ENCODE results near the gene MED31.
"Not testable (repeated sequence)": the region's sequence is repeated elsewhere in the genome, so short reads cannot be mapped to it uniquely, and the experiment has no call there.

The MED31 gene

DNA sequence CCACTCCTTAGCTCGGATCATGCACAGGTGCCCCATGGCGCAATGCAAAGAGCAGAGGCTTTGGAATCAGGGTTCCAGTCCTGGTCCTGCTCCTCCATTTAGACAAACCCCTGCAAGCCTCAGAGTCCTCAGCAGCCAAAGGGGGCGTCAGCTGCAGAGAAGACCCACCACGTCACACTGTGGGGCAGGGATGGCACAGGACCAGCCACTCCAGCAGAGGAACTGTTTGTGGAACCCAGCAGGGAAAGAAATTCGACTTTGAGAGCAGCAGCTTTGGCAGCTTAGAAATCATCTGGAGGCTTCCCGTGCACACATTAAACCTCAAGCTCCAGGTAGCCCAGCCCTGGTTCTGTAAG, 25.4 kb upstream of the MED31 start:
- no peak for DNase-seq

DNA sequence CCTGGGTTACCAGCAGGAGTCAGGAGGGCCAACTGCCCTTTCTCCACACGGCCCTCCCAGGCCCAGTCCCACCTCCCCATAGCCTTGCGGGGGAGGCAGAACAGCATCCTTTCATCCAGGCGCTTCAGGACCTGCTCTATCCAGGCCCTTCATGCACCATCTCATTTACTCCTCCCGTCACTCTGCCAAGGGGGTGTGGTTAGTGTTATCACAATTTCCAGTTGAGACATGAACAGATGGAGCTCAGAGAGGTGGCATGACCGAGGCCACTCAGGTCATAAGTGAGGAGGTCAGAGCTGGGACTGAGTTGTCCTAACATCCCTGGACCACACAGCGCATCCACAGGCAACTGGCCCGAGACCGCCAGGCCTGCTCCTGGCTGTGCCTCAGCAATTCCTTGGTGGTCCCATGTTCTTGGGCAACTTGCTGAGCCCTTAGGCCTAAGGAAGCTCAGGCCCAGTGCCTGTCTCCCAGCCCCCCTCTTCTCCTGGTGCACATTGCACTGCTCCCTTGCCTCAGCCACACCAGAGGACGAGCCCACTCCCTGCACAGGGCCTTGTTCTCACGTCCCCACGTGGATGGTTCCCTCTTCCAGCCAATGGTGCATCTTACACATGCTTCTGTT, 23.9 kb upstream of the MED31 start:
- no peak for DNase-seq

GRCh38 chr17:6674586-6674985, 23.2 kb upstream of the MED31 start:
- DNase-seq, result no peak

DNA sequence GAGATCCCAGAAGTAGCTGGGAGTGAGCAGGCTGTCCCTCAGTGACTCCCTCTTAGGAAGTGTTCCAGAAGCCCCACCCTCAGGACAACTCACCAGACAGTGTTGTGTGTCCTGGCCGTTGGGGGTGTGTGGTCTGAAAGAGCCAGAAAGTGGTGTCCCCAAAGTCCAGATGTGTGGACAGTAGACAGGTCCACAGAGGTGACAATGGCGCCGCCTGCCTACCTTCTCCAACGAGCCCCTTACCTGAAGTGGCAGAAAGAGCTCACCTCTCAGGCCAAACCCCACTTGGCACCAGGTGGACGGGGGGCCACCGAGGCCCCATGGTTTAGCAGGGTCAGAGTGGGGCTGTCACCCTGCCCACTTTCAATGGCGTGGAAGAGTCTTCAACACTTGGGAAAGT, 20.0 kb upstream of the MED31 start:
- no peak for DNase-seq

DNA sequence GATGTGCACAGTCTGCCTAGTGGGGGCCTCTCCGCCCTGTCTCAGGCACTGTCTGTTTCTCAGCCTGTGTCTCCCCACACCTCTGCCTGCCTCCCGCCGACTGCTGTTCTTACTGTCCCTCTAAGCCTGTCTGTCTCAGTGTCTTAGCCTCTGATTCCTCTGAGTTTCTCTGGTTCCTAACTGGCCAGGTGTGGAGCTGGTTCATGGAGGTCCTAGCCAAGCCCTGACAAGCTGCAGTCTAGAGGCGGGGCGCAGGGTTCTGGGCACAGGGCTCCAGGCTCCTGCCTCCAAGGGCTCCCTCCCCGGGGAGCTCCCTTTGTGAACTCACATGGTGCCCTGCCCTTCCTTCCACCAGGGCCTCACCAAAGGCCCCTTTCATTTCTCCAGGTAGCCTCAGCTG, 19.6 kb upstream of the MED31 start:
- no peak for DNase-seq

DNA sequence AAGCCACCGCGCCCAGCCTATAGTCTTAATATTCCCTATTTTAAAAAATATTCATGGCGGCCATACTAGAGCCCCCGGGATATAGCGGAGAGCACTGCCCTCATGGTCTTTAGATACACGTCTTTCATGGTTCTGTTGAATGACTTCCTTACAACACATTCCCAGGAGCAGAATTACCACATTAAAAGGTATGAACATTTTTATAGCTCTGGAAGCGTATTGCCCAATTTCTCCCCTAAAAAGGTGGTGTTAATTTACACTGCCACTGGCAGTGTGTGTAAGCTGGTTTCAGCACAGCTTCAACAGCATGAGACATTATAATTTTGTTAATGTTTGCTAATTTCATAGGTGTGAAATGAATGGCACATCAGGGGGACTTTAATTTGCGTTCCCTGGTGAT, 19.2 kb upstream of the MED31 start:
- DNase-seq, result no peak

DNA sequence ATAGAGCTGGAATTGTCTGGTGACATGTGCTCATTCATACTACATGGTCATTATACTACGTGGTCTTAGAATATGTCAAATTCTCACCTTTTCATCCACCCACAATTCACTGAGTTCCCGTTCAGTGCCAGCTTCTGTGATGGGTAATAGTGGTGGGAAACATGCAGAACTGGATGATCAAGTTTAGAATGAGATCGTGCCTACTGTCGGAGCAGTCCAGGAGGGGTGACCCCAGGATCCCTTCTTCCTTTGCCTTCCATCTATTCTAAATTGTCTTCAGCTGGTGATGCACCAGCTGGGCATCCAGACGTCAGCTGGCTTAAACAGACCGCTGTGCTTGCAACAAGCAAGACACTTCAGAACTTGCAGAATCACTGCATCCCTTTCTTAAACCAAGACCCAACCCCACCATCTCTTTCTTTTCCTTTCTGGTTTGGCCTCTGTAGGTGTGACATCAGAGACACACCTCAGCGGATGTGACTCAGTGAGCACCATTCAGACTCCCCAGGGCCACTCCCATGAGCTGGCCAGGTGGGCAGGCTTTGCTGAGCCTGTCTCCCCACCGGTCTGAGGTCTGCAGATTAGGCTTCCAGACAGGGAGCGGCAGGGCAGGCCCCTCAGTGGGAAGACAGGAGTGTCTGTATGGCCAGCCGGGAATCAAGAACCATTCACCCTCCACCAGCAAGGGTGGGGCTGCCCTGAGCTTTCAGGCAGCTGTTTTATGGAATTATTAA, 18.2 kb upstream of the MED31 start:
- no peak for DNase-seq

GRCh38 chr17:6668727-6669425, 17.5 kb upstream of the MED31 start:
- no peak for DNase-seq

- DNase-seq, result no peak
Observed at GRCh38 chr17:6668219-6668618, 16.8 kb upstream of the MED31 start.

DNA sequence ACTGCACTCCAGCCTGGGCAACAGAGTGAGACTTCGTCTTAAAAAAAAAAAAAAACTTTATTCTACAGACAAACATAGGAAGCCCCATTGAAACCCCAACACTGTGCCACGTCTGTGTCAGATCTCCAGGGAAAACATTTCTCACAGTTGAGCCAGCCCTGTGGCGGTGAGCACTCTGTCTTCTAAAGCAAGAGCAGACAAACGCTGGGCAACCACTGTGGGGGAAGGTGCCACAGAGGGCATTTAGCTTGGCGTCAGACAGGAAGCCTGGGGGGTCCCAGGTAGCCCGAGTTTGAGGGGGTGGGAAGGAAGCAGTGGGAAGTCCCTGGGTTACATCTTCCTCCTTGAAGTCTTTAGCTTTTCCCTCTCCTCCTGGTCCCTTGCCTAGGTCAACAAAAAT, 16.1 kb upstream of the MED31 start:
- DNase-seq, result no peak

DNA sequence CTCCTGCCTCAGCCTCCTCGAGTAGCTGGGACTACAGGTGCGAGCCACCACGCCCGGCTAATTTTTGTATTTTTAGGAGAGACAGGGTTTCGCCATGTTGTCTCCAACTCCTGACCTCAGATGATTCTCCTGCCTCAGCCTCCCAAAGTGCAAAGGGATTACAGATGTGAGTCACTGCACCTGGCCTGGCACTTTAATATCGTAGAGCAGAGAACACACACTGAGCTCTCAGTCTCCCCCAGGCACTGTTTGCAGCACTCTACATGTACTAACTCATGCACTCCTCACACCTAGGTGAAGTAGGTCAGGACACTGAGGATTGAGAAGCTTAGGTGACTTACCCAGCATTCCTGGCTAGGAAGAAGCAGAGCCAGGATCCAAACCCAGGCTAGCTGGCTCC, 15.2 kb upstream of the MED31 start:
- DNase-seq, result no peak

DNA sequence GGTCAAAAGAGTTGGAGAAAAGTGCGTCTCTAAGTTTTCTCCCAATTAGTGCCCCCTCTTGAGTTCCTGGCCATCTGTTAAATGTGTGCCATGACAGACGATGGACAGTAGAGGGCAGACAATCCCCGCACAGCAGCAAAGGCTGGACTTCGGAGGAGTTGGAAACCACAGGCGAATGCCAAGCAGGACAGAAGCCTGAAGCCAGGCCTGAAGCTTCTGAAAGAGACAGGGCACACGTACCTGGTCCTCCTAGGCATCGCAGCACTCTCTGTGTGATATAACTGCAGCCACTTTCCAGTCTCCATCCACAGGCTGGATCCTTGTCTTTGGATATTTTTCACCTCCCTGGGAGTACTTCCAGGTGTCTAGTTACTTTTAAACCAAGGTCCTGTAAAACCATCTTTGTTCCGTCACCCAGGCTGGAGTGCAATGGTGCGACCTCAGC, 14.7 kb upstream of the MED31 start:
- DNase-seq, result no peak

DNA sequence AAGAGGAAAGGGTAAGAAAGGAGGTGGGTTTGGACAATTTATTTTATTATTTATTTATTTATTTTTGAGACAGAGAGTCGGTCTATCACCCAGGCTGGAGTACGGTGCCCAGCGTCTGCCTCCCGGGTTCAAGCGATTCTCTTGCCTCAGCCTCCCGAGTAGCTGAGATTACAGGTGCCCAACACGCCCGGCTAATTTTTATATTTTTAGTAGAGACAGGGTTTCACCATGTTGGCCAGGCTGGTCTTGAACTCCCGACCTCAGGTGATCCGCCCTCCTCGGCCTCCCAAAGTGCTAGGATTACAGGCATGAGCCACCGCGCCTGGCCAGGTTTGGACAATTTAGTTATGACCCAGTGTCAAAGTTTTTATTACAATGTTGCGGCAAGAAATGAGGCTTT, 11.8 kb upstream of the MED31 start:
- DNase-seq, result not testable (repeated sequence)

DNA sequence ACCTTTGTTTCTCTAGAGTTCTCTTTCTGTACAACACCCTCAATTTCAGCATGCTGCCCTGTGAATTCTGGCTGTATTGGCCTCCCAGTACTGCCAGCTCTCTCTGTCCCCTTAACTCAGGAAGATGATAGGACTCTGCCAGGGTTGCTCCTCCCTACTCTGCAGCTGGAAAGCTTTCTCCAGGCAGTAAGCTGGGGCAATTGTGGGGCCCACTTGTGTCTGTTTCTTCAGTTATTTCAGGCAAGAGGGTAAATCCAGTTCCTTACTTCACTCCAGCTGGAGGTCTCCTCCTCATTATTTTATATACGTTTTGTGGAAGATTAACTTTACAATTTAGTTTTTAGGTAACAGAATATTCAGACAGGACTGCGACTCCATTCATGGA, 10.1 kb upstream of the MED31 start:
- no peak for DNase-seq

- no peak for DNase-seq
Observed at GRCh38 chr17:6660805-6661463, 9.5 kb upstream of the MED31 start.

DNA sequence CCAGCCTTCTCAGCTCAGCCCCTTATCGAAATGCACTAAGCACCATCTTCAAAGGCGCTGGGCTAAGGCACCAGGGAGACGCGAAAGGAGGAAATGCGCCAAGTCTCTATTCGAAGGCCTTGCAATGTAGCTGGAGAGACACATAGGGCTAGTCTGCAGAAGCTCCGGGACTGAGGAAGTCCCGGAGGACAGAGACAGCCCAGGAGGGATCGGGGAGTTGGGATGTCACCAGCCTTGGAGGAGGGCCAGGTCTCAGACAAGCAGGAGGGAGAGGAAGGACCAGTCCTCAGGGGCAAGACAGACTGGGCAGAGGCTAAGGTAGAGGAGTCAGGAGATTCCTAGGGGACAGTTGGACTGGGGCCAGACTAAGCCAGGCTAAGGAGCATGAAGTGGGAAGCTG, 8.7 kb upstream of the MED31 start:
- DNase-seq, result no peak

DNA sequence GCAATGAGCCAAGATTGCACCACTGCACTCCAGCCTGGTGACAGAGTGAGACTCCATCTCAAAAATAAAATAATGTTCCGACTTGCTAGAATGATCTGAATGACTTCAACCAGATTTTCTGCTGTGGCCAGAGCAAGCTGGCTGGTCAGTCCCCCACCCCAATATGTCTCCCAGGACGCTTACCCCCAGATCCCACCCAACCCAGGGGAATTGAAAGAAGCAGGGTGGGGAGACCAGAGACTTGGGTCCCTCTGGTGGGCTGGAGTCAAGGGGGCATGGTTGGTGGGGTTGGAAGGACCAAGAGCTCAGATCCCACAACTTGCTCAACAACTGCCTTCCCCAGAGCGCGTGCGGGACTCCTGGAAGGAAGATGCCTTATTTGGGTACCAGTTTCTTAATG, 7.0 kb upstream of the MED31 start:
- not testable (repeated sequence) for DNase-seq

GRCh38 chr17:6657633-6658287, 6.4 kb upstream of the MED31 start:
- DNase-seq, result no peak

- DNase-seq, result not testable (repeated sequence)
Observed at GRCh38 chr17:6656797-6657632, 5.6 kb upstream of the MED31 start.

- not testable (repeated sequence) for DNase-seq
Observed at GRCh38 chr17:6655732-6656361, 4.4 kb upstream of the MED31 start.

DNA sequence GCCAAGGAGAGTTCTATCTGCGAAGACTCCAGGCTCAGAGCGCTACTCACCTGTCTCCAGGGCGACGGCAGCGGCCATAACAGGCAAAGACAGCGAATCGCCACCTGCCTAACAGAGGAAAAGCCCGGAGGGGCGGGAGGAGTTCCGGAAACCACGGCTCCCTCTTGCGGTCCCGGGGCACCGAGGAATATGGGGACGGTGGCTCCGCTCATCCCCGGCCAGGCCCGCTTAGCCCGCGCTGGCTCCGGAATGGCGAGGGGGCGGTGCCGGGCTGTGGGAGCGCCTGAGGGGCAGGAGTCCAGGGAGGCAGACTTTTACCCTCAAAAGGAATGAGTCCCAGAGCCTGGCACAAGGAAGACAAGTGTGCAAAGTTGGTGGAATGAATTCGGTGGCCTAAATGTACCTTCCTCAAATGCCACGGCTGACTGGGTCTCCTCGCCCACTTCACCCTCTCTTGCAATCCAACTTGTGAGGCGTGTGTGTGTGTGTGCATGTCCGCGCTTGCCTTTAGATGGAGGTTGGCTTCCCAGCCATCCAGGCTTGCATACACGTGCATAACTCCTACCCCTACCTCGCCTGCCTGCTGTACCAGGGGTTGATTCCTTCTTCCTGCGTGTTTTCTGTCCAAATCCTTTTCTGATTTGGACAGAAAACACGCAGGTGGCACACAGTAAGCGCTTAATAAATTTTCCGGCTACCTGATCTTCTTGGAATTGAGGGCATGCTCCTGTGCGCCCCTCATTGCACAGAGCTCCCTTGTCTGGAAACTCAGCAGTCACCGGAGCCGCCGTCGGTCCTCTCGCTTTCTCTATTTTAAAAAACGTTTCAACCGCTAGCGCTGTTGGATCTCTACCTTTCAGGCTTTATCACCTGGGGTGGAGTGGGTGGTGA, 3.7 kb upstream of the MED31 start:
- DNase-seq, result no peak
